ENCODE data around the gene TMEM106C. TPM values are rescaled to one million over a fixed set of nuclear protein-coding genes. Genes with fewer than 3 reads are reported as not detected.
A peak's percentile ranks its signal among the peaks of the same experiment; 100 is the strongest.

The TMEM106C gene
- total RNA-seq, 1 experiment from 2014 or later, result 48.3 TPM

DNA sequence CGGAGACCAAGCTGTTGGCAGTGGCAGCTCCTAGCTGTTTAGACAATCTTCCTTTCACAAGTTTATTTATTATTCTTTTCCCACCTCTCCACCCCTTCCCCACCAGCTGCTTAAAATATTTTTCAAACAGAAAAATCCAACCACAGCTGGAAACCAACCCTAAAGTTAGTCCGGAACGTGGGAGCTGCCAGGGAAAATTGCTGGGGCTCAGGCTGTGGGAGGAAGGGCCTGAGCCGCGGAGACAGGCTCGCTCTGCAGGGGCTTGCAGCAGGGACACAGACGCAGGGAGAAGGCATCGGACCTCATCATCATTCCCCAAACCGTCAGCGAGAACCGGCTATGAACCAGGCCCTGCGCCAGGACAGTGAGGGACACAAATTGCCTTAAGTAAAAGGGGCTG, 16.1 kb upstream of the TMEM106C start (continued):
- TF ChIP-seq, protein P1, sequence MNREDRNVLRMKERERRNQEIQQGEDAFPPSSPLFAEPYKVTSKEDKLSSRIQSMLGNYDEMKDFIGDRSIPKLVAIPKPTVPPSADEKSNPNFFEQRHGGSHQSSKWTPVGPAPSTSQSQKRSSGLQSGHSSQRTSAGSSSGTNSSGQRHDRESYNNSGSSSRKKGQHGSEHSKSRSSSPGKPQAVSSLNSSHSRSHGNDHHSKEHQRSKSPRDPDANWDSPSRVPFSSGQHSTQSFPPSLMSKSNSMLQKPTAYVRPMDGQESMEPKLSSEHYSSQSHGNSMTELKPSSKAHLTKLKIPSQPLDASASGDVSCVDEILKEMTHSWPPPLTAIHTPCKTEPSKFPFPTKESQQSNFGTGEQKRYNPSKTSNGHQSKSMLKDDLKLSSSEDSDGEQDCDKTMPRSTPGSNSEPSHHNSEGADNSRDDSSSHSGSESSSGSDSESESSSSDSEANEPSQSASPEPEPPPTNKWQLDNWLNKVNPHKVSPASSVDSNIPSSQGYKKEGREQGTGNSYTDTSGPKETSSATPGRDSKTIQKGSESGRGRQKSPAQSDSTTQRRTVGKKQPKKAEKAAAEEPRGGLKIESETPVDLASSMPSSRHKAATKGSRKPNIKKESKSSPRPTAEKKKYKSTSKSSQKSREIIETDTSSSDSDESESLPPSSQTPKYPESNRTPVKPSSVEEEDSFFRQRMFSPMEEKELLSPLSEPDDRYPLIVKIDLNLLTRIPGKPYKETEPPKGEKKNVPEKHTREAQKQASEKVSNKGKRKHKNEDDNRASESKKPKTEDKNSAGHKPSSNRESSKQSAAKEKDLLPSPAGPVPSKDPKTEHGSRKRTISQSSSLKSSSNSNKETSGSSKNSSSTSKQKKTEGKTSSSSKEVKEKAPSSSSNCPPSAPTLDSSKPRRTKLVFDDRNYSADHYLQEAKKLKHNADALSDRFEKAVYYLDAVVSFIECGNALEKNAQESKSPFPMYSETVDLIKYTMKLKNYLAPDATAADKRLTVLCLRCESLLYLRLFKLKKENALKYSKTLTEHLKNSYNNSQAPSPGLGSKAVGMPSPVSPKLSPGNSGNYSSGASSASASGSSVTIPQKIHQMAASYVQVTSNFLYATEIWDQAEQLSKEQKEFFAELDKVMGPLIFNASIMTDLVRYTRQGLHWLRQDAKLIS (CRISPR knock-in tag; IDR thresholded peaks at IDR 0.05; ENCODE audit: borderline replicate concordance), result no peak
- no peak for TF ChIP-seq NR3C1 (CRISPR knock-in tag; conservative IDR thresholded peaks at IDR 0.05; ENCODE audit: low read depth)
- no peak for TF ChIP-seq SP1 (CRISPR knock-in tag; conservative IDR thresholded peaks at IDR 0.05)
- TF ChIP-seq, protein P2, sequence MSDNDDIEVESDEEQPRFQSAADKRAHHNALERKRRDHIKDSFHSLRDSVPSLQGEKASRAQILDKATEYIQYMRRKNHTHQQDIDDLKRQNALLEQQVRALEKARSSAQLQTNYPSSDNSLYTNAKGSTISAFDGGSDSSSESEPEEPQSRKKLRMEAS (CRISPR knock-in tag; IDR thresholded peaks at IDR 0.05), result no peak
- TF ChIP-seq, protein P3, sequence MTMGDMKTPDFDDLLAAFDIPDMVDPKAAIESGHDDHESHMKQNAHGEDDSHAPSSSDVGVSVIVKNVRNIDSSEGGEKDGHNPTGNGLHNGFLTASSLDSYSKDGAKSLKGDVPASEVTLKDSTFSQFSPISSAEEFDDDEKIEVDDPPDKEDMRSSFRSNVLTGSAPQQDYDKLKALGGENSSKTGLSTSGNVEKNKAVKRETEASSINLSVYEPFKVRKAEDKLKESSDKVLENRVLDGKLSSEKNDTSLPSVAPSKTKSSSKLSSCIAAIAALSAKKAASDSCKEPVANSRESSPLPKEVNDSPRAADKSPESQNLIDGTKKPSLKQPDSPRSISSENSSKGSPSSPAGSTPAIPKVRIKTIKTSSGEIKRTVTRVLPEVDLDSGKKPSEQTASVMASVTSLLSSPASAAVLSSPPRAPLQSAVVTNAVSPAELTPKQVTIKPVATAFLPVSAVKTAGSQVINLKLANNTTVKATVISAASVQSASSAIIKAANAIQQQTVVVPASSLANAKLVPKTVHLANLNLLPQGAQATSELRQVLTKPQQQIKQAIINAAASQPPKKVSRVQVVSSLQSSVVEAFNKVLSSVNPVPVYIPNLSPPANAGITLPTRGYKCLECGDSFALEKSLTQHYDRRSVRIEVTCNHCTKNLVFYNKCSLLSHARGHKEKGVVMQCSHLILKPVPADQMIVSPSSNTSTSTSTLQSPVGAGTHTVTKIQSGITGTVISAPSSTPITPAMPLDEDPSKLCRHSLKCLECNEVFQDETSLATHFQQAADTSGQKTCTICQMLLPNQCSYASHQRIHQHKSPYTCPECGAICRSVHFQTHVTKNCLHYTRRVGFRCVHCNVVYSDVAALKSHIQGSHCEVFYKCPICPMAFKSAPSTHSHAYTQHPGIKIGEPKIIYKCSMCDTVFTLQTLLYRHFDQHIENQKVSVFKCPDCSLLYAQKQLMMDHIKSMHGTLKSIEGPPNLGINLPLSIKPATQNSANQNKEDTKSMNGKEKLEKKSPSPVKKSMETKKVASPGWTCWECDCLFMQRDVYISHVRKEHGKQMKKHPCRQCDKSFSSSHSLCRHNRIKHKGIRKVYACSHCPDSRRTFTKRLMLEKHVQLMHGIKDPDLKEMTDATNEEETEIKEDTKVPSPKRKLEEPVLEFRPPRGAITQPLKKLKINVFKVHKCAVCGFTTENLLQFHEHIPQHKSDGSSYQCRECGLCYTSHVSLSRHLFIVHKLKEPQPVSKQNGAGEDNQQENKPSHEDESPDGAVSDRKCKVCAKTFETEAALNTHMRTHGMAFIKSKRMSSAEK (CRISPR knock-in tag; IDR thresholded peaks at IDR 0.05; ENCODE audit: borderline replicate concordance), result no peak
- TF ChIP-seq, protein P4, sequence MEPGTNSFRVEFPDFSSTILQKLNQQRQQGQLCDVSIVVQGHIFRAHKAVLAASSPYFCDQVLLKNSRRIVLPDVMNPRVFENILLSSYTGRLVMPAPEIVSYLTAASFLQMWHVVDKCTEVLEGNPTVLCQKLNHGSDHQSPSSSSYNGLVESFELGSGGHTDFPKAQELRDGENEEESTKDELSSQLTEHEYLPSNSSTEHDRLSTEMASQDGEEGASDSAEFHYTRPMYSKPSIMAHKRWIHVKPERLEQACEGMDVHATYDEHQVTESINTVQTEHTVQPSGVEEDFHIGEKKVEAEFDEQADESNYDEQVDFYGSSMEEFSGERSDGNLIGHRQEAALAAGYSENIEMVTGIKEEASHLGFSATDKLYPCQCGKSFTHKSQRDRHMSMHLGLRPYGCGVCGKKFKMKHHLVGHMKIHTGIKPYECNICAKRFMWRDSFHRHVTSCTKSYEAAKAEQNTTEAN (CRISPR knock-in tag; IDR thresholded peaks at IDR 0.05), result no peak
- no peak for TF ChIP-seq ZNF317 (CRISPR knock-in tag; IDR thresholded peaks at IDR 0.05; ENCODE audit: borderline replicate concordance, low read depth)

DNA sequence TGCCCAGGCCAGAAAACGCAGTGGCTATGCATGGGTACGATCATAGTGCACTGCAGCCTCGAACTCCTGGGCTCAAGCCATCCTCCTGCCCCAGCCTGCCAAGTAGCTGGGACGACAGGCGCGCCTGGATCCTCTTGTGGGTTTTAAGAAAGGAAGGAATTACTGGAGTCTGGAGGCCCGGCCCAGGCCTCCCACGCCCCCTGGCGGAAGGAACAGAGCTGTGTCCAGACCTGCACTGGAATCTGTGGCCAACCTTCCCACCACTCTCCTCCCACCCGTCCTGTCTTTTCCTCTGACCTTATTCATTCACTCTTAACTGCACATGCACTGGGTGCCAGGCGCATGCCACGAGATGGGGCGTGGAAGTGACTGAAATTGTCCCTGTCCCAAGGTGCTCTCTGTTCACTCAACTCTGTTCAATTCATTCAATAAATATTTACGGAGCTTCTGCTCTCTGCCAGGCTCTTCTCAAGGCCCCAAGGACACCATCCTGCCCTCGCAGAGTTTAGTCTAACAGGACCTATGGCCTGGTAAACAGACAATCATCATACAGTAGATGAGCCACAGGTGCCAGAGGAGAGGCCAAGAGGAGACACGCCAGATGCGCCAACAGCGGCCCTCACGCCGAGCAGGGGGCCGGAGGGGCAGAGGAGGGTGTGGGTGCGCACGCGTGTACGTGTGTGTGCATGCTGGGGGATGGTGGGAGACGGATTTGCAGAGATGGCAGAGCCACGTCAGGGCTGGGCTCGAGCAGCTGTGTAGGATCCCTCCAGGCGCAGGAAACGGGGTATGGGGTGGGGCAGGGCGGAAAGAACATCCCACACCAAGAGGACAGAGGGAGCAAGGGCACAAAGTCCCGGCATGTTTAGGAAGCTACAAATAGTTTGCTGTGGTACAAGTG, 13.7 kb upstream of the TMEM106C start:
- ATAC-seq (peak; percentile 94), DNase-seq (ENCODE audit: low spot score) (peak; percentile 85)
- Mint-ChIP-seq H3K36me3 (no peaks in the 10 kb centered on the region), H3K9me3 (no peaks in the 10 kb centered on the region), H3K27ac (no peak overlapping the region), H3K4me1 (peaks cover 13% of the 10 kb centered on the region), H3K27me3 (ENCODE audit: low read depth) (peaks cover 17% of the 10 kb centered on the region), H3K4me3 (no peak overlapping the region)
- ChIA-PET POLR2A (interaction anchor here (0.8 to 2.0 kb wide), 2 partner anchors 45 to 57 kb away, joined by 4 to 9 read pairs; partner anchors contain the start of gene VDR), CTCF (interaction anchor here (0.6 to 3.9 kb wide), 63 partner anchors 8 to 248 kb away, joined by 3 to 95 read pairs (median 4); partner anchors contain the start of genes COL2A1, RAPGEF3, TMEM106C and VDR)
- no peak for TF ChIP-seq SOX15 (CRISPR knock-in tag; IDR thresholded peaks at IDR 0.05)
- TF ChIP-seq, protein P5, sequence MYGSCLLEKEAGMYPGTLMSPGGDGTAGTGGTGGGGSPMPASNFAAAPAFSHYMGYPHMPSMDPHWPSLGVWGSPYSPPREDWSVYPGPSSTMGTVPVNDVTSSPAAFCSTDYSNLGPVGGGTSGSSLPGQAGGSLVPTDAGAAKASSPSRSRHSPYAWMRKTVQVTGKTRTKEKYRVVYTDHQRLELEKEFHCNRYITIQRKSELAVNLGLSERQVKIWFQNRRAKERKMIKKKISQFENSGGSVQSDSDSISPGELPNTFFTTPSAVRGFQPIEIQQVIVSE (CRISPR knock-in tag; IDR thresholded peaks at IDR 0.05; ENCODE audit: borderline replicate concordance), result no peak
- TF ChIP-seq IRF2 (CRISPR knock-in tag; IDR thresholded peaks at IDR 0.05; ENCODE audit: borderline replicate concordance, low read depth), result no peak
- no peak for TF ChIP-seq SP1 (CRISPR knock-in tag; conservative IDR thresholded peaks at IDR 0.05)
- TF ChIP-seq, protein P6, sequence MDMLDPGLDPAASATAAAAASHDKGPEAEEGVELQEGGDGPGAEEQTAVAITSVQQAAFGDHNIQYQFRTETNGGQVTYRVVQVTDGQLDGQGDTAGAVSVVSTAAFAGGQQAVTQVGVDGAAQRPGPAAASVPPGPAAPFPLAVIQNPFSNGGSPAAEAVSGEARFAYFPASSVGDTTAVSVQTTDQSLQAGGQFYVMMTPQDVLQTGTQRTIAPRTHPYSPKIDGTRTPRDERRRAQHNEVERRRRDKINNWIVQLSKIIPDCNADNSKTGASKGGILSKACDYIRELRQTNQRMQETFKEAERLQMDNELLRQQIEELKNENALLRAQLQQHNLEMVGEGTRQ (CRISPR knock-in tag; IDR thresholded peaks at IDR 0.05), result no peak
- TF ChIP-seq, protein P3 (CRISPR knock-in tag; IDR thresholded peaks at IDR 0.05; ENCODE audit: borderline replicate concordance), result no peak
- TF ChIP-seq OVOL2 (CRISPR knock-in tag; IDR thresholded peaks at IDR 0.05; ENCODE audit: borderline replicate concordance), result no peak
